Osteoblast (primary cell): ENCODE data around the gene RFTN1. TPM values are rescaled to one million over a fixed set of nuclear protein-coding genes. Genes with fewer than 3 reads are reported as not detected.

Experiments
- DNase-seq: peaks from one replicate; pipeline ENCODE4 v3.0.0; 2011; ENCODE audit warnings: low spot score, mixed read lengths; ENCODE audit not compliant: insufficient read length; ENCODE audit errors: missing footprints
- H2AFZ ChIP-seq: 2 replicates; pipeline ENCODE4 v1.6.0; 2011; ENCODE audit warnings: mild to moderate bottlenecking, low read length
- H3K27ac ChIP-seq: 2 replicates; pipeline ENCODE4 v1.5.1; 2011; ENCODE audit warnings: mild to moderate bottlenecking, low read depth, low read length, moderate library complexity
- H3K27me3 ChIP-seq: 2 replicates; pipeline ENCODE4 v1.6.0; 2012; ENCODE audit warnings: mild to moderate bottlenecking, control low read depth, inconsistent platforms, low read length, moderate library complexity; ENCODE audit not compliant: insufficient read depth
- H3K36me3 ChIP-seq: 2 replicates; pipeline ENCODE4 v1.5.1; 2011; ENCODE audit warnings: mild to moderate bottlenecking, low read length, control low read depth, moderate library complexity; ENCODE audit not compliant: insufficient read depth
- H3K4me1 ChIP-seq: 2 replicates; pipeline ENCODE4 v1.5.1; 2011; ENCODE audit warnings: mild to moderate bottlenecking, low read length, control low read depth, moderate library complexity; ENCODE audit not compliant: insufficient read depth
- H3K4me2 ChIP-seq: 2 replicates; pipeline ENCODE4 v1.6.0; 2011; ENCODE audit warnings: mild to moderate bottlenecking, low read length; ENCODE audit not compliant: insufficient read depth
- H3K4me3 ChIP-seq: fragments of 200-600 bp; sonication (generic); 3 replicates; pipeline ENCODE4 v1.5.1; 2012; ENCODE audit warnings: mild to moderate bottlenecking, low read length, inconsistent platforms; ENCODE audit not compliant: insufficient read depth
- H3K79me2 ChIP-seq: 2 replicates; pipeline ENCODE4 v1.6.0; 2012; ENCODE audit warnings: mild to moderate bottlenecking, low read length, control low read depth, inconsistent platforms; ENCODE audit not compliant: insufficient read depth
- H3K9me3 ChIP-seq: 2 replicates; pipeline ENCODE4 v1.5.1; 2011; ENCODE audit warnings: low read depth, low read length, control low read depth
- H4K20me1 ChIP-seq: 2 replicates; pipeline ENCODE4 v1.6.0; 2012; ENCODE audit warnings: mild to moderate bottlenecking, low read length, control low read depth; ENCODE audit not compliant: insufficient read depth
- CTCF ChIP-seq: IDR thresholded peaks from 2 replicates; pipeline ENCODE4 v1.5.1; 2011; ENCODE audit warnings: mild to moderate bottlenecking, low read depth, low read length, moderate library complexity; ENCODE audit errors: extremely low read depth
- total RNA-seq: library from RNA; depleted of rRNA; stranded (reverse); fragments of >200 nt; gene quantifications from 2 replicates; pipeline ENCODE4 v1.2.3, GENCODE V29; 2012

The RFTN1 gene
- total RNA-seq, 1 donor: 99.2 TPM

DNA sequence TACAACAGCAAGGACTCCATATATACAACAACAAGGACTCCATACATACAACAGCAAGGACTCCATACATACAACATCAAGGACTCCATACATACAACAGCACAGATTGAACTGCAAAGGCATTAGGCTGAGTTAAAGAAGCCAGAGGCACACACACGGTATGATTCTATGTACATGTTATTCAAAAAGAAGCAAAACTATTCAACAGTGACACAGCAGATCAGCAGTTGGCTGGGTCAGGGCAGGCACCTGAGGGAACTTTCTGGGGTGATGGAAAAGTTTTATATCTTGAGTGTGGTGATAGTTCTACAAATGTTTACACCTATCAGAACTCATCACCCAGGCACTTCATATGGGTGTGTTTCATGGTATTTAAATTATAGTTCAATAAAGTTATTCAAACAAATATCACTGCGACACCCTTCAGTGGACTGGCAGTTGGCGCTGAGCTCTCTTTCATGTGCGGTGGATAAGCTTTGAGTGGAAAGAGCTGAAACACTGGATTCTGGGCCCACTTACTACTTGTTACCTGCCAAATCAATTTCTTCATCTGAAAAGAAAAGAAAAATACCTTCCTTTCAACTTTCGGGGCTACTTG is 28.0 kb downstream of the RFTN1 start:
- TF ChIP-seq CTCF: no peak
- peak overlapping the region; percentile 43 for H3K4me2 ChIP-seq
- H3K4me3 ChIP-seq: no peak overlapping the region
- peak overlapping the region; percentile 93 for H3K27ac ChIP-seq
- no peaks in the 10 kb centered on the region for H3K27me3 ChIP-seq
- H3K4me1 ChIP-seq: peaks cover 44% of the 10 kb centered on the region
- H4K20me1 ChIP-seq: peaks cover 3% of the 10 kb centered on the region
- no peak for DNase-seq
- H2AFZ ChIP-seq: no peak overlapping the region
- H3K36me3 ChIP-seq: peaks cover 12% of the 10 kb centered on the region
- peaks cover 40% of the 10 kb centered on the region for H3K79me2 ChIP-seq
- no peaks in the 10 kb centered on the region for H3K9me3 ChIP-seq

- TF ChIP-seq CTCF: no peak
- no peaks in the 10 kb centered on the region for H3K9me3 ChIP-seq
- no peak overlapping the region for H3K4me3 ChIP-seq
- H4K20me1 ChIP-seq: peaks cover 7% of the 10 kb centered on the region
- peaks cover 47% of the 10 kb centered on the region for H3K4me1 ChIP-seq
- H3K4me2 ChIP-seq: peak overlapping the region; percentile 43
- peaks cover 7% of the 10 kb centered on the region for H3K36me3 ChIP-seq
- no peaks in the 10 kb centered on the region for H3K27me3 ChIP-seq
- H3K27ac ChIP-seq: peak overlapping the region; percentile 93
- DNase-seq: no peak
- H2AFZ ChIP-seq: no peak overlapping the region
- H3K79me2 ChIP-seq: peaks cover 41% of the 10 kb centered on the region
Observed at GRCh38 chr3:16484984-16485383, 28.5 kb downstream of the RFTN1 start.

DNA sequence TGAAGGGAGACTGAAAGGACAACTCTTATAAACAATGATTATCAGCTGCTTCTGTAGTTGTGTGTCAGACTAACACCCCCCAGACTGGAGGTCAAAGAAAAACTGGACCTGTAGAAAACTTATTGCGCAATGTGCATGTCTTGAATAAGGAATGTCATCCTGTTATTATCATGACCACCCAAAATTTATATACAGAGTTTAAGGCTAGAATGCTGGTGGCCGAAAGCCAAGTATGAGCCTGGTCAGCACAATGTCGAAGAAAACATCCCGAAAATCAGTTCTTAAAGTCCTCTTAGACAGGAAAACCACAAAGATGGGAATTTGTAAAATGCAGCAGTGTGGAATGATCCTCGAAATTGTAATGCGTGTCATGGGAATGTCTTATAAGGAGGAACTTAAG is 29.3 kb downstream of the RFTN1 start:
- Histone ChIP-seq H3K79me2 (peaks cover 48% of the 10 kb centered on the region), H3K4me1 (peaks cover 45% of the 10 kb centered on the region), H3K4me3 (no peak overlapping the region)

More for the DNA sequence above, 29.3 kb downstream of the RFTN1 start:
- DNase-seq: peak; percentile 85
- H3K4me2 ChIP-seq: peak overlapping the region; percentile 43
- no peaks in the 10 kb centered on the region for H3K27me3 ChIP-seq
- no peaks in the 10 kb centered on the region for H3K9me3 ChIP-seq
- peaks cover 8% of the 10 kb centered on the region for H3K36me3 ChIP-seq
- H4K20me1 ChIP-seq: peaks cover 7% of the 10 kb centered on the region
- TF ChIP-seq CTCF: no peak
- no peak overlapping the region for H2AFZ ChIP-seq
- peak overlapping the region; percentile 93 for H3K27ac ChIP-seq
